RWPE1 (cell line): ENCODE results near the gene PTEN.
"Not testable (repeated sequence)": the region's sequence is repeated elsewhere in the genome, so short reads cannot be mapped to it uniquely, and the experiment has no call there.

Experiments
- CTCF ChIA-PET: fragments of 350-600 bp; sonication (Branson Sonifier 250); formaldehyde crosslinking; extraction: SDS; loops from one replicate; lab custom pipeline; 2021; lab: Yijun Ruan, JAX
- POLR2A ChIA-PET: fragments of 400-600 bp; formaldehyde crosslinking; extraction: SDS; loops from one replicate; lab custom pipeline; 2020; ENCODE audit warnings: antibody characterized with exemption; ENCODE audit not compliant: low non-redundant PET; lab: Yijun Ruan, JAX
- DNase-seq: peaks from one replicate; pipeline ENCODE4 v3.0.0; 2012; ENCODE audit warnings: low spot score
- H3K27ac ChIP-seq: fragments of 450-650 bp; 2 replicates; pipeline ENCODE4 v1.5.1; 2017
- TF ChIP-seq, protein P1 (sequence below): fragments of 450-650 bp; conservative IDR thresholded peaks from 2 replicates; pipeline ENCODE4 v1.5.1; 2017; ENCODE audit warnings: low read depth, mild to moderate bottlenecking

Gene PTEN

DNA sequence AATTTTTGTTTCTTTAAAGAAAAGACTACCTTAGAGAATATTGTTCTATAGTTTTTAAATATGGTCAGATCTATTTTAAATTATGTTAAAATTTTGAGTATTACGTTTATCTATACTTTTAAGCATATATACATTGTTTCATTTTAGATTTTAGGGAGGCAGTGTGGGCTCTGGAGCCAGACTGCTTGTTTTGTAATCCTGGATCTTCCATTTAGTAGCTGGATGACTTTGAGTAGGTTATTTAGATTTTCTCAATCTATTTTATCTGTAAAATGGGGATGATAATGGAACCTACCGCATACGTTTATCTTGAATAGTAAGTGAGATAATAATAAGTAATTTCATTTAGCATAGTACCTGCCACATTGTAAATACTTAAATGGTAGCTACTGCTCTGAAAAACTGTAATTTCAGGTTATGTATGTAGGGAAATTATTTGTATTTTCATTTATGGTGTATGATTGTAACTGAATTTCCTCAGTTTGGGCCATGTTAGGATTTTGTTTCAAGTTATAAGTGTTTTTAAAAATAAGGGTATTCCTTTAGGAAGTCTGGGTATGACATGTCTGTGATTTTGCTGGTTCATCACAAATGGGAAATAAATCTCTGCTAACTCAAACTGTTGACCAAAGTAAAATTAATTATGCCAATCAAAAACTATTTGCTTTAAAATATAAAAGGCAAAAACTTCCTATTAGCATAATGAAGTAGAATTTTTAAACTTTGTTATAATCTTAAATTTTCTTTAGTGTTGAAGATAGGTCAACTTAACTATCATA, 6.5 kb downstream of the PTEN start:
- DNase-seq: no peak
- ChIA-PET POLR2A (no interaction called here), CTCF (no interaction called here)
- H3K27ac ChIP-seq: no peak overlapping the region
- TF ChIP-seq, protein P1, sequence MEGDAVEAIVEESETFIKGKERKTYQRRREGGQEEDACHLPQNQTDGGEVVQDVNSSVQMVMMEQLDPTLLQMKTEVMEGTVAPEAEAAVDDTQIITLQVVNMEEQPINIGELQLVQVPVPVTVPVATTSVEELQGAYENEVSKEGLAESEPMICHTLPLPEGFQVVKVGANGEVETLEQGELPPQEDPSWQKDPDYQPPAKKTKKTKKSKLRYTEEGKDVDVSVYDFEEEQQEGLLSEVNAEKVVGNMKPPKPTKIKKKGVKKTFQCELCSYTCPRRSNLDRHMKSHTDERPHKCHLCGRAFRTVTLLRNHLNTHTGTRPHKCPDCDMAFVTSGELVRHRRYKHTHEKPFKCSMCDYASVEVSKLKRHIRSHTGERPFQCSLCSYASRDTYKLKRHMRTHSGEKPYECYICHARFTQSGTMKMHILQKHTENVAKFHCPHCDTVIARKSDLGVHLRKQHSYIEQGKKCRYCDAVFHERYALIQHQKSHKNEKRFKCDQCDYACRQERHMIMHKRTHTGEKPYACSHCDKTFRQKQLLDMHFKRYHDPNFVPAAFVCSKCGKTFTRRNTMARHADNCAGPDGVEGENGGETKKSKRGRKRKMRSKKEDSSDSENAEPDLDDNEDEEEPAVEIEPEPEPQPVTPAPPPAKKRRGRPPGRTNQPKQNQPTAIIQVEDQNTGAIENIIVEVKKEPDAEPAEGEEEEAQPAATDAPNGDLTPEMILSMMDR: no peak

DNA sequence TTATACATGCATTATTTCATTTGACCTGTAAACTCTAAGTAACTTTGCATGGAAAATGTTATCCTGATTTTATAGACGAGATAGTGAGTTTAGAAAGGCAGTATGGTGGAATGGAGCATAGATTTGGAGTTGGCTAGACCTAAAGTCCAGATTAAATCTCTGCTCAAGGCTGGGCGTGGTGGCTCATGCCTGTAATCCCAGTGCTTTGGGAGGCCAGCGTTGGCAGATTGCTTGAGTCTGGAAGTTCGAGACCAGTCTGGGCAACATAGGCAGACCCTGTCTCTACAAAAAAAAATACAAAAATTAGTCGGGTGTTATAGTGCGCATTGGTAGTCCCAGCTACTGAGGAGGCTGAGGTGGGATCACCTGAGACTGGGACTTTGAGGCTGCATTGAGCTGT, 9.4 kb downstream of the PTEN start:
- DNase-seq: no peak
- TF ChIP-seq, protein P1: no peak
- H3K27ac ChIP-seq: no peak overlapping the region
- CTCF ChIA-PET: interaction anchor here (2.1 kb wide), 1 partner anchor 10 kb away, joined by 9 read pairs; the partner anchor contains the start of genes KLLN and PTEN
- POLR2A ChIA-PET: no interaction called here

DNA sequence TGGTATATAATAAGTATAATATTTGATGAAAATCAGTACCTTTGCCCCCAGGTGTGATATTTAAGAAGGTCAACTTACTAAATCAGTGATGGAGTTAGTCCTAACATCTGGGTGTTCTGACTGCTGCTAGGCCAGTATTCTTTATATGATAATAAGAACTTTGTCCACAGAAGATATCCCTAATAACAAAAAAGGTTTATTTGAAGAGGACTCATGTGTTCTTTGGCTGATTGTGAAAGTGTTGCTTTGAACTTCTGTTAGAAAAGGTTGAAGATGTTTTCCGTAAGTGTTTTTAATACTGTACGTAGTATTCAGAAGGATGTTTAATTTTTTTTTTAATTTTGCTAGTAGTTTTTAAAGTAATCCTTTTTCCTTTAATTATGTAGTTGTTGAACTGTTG, 10.2 kb downstream of the PTEN start:
- POLR2A ChIA-PET: no interaction called here
- DNase-seq: no peak
- H3K27ac ChIP-seq: no peak overlapping the region
- TF ChIP-seq, protein P1: no peak
- CTCF ChIA-PET: interaction anchor here (0.7 to 2.1 kb wide), 3 partner anchors 11 to 45 kb away, joined by 3 to 9 read pairs (median 3); partner anchors contain the start of genes KLLN and PTEN

DNA sequence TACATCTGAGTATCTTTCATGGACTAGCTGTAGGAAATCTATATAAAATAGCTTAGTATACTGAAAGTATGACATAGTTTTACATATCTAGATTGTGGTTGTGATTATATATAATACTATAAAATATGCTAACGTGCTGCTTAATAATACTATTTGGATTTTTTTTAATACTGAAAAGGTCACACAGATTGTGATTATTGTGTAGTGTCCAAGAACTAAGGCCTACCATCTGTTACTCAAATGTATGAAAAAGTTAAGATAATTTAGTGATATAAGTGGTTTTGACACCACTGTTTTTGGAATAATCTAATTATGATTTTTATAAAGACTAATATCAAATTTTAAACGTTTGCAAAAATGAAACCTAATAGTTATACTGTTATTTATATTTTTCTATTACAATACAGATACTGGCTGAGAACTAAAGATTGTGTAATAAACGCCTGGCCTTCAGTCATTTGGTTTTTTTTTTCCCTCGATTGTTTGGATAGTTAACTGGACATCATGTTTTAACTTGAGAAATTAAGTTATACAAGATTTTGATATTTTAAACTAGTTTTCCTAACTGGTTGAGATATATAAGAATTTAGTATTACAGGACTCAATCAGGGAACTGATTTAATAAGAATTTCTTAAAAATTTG, 12.6 kb downstream of the PTEN start:
- DNase-seq: no peak
- no peak overlapping the region for H3K27ac ChIP-seq
- CTCF ChIA-PET: no interaction called here
- TF ChIP-seq, protein P1: no peak
- POLR2A ChIA-PET: no interaction called here

DNA sequence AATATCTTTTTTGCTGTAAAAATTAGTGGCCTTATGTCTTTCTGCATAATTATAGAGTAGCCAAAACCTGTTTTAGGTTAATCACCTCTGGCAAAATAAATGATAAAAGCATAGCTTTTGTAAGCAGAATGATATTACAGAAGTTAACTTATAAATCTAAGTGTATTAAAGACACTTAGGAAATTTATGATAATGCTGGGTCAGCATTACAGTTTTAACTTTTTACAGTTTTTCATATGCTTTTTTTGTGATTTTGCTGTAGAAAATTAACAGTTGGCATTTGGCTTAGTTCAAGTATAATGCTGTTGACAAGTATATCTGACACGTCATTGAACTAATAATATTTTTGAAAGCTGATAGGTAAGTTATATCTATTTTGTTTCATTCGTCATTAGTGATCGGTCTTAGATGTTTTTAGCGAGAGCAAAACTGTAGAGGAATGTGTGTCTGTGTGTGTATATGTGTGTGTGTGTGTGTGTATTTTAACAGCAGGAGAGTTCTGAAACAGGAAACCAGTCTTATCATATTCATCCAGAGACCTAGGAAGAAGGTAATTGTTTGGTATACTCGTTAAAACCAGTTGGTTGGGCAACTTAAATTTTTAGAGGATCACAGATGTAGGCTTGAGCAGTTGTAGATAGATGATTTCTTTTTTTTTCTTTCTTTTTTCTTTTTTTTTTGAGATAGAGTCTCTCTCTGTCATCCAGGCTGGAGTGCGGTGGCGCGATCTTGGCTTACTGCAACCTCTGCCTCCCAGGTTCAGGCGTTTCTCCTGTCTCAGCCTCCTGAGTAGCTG, 15.4 kb downstream of the PTEN start:
- DNase-seq: no peak
- no peak overlapping the region for H3K27ac ChIP-seq
- TF ChIP-seq, protein P1: no peak
- POLR2A ChIA-PET: no interaction called here
- CTCF ChIA-PET: interaction anchor here (0.6 to 0.7 kb wide), 2 partner anchors 519 to 534 kb away, joined by 5 to 7 read pairs; no protein-coding TSS in a partner anchor

GRCh38 chr10:87880336-87880735, 16.9 kb downstream of the PTEN start:
- ChIA-PET POLR2A (no interaction called here), CTCF (interaction anchor here (0.6 kb wide), 1 partner anchor 860 kb away, joined by 3 read pairs; no protein-coding TSS in a partner anchor)
- TF ChIP-seq, protein P1: no peak
- DNase-seq: no peak
- H3K27ac ChIP-seq: no peak overlapping the region

DNA sequence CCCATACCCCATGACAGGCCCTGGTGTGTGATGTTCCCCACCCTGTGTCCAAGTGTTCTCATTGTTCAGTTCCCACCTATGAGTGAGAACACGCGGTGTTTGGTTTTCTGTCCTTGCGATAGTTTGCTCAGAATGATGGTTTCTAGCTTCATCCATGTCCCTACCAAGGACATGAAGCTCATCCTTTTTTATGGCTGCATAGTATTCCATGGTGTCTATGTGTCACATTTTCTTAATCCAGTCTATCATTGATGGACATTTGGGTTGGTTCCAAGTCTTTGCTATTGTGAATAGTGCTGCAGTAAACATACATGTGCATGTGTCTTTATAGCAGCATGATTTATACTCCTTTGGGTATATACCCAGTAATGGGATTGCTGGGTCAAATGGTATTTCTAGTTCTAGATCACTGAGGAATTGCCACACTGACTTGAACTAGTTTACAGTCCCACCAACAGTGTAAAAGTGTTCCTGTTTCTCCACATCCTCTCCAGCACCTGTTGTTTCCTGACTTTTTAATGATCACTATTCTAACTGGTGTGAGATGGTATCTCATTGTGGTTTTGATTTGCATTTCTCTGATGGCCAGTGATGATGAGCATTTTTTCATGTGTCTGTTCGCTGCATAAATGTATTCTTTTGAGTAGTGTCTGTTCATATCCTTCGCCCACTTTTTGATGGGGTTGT, 18.1 kb downstream of the PTEN start:
- DNase-seq, POLR2A ChIA-PET, H3K27ac ChIP-seq: not testable (repeated sequence)
- CTCF ChIA-PET: interaction anchor here (0.6 to 1.0 kb wide), 2 partner anchors 19 to 21 kb away, joined by 3 to 4 read pairs; no protein-coding TSS in a partner anchor
